ENCODE measurements around the gene UNC13C. TPM values are rescaled to one million over a fixed set of nuclear protein-coding genes. Genes with fewer than 3 reads are reported as not detected.

Gene UNC13C
- total RNA-seq, 1 donor from 2014 or later: 0.22 TPM

DNA sequence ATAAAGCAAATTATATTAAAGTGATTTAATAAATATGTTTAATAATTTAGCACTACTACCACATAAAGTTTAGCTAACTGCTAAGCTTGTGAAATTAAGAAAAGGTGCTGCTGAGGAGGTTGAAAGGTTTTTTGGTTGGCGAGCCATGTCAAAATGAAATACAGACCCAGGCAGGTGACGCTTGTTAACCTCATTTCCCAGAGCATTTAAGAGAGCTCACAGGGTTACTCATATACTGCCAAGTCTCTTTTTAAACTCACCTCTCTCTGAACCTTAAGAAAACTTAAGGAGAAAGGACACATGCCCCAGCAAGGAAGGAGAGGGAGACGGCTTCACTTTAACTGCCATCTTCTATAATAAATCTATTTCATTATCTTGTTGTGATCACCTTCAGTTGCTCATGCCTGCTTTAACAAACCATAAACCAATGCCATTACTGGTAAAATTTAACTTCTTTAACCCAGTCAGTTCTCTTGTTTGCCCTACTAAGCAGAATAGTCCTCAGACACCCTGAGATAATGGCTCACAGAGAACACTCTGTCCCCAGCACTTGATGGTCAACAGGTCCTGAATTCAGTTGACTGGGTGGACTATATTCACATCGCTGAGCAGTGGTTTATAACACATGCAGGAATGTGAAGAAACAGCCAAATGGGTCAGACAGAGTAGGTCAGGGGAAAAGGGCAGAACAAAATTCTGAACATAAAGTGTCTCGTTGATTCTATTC lies 540.1 kb downstream of the UNC13C start:
- H3K27ac ChIP-seq (replicated peaks): no peak overlapping the region

GRCh38 chr15:54519577-54519976 lies 541.3 kb downstream of the UNC13C start:
- intact Hi-C loops (cut with micrococcal nuclease): no loop called here
- Histone ChIP-seq H3K36me3 (no peaks in the 10 kb centered on the region), H3K4me3 (no peak overlapping the region), H3K27me3 (ENCODE audit: low read depth) (no peaks in the 10 kb centered on the region), H3K9me3 (replicated peaks) (peaks cover 4% of the 10 kb centered on the region), H3K27ac (replicated peaks) (no peak overlapping the region), H3K4me1 (no peaks in the 10 kb centered on the region)
- DNase-seq: no peak
- no peak for TF ChIP-seq CTCF (IDR thresholded peaks at IDR 0.05; ENCODE audit: borderline replicate concordance)

More for the DNA sequence above, 540.1 kb downstream of the UNC13C start:
- no peak for DNase-seq
- intact Hi-C loops (cut with micrococcal nuclease): no loop called here
- Histone ChIP-seq H3K9me3 (replicated peaks) (peaks cover 9% of the 10 kb centered on the region), H3K4me3 (no peak overlapping the region), H3K4me1 (no peaks in the 10 kb centered on the region), H3K27me3 (ENCODE audit: low read depth) (no peaks in the 10 kb centered on the region), H3K36me3 (no peaks in the 10 kb centered on the region)
- TF ChIP-seq CTCF (IDR thresholded peaks at IDR 0.05; ENCODE audit: borderline replicate concordance): no peak

- H3K27me3 ChIP-seq (ENCODE audit: low read depth): no peaks in the 10 kb centered on the region
- no peaks in the 10 kb centered on the region for H3K9me3 ChIP-seq (replicated peaks)
- intact Hi-C loops (cut with micrococcal nuclease): no loop called here
- H3K36me3 ChIP-seq: no peaks in the 10 kb centered on the region
- DNase-seq: no peak
- H3K4me1 ChIP-seq: no peaks in the 10 kb centered on the region
- H3K4me3 ChIP-seq: no peak overlapping the region
- no peak for TF ChIP-seq CTCF (IDR thresholded peaks at IDR 0.05; ENCODE audit: borderline replicate concordance)
- H3K27ac ChIP-seq (replicated peaks): no peak overlapping the region
Observed at GRCh38 chr15:54520616-54521015, 542.4 kb downstream of the UNC13C start.

DNA sequence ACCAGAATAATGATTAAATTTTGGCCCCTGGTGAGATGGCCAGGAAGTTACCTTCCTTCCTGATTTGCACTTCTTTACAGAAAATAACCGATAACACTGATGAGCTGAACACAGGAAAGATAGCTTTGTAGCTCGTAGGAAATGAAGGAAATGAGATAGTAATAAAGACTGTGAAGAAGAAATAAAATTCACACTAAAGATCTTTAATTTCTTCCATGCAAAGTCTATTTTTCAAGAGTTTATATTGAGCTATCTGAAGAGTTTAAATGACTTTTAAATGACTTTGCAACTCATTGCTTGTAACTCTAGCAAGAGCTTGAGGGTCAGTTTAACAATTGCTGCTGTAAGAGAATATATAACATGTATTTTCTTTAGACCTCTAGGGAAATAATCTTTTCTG lies 543.0 kb downstream of the UNC13C start:
- Histone ChIP-seq H3K9me3 (replicated peaks) (no peaks in the 10 kb centered on the region), H3K27ac (replicated peaks) (no peak overlapping the region), H3K36me3 (no peaks in the 10 kb centered on the region), H3K4me3 (no peak overlapping the region), H3K4me1 (no peaks in the 10 kb centered on the region), H3K27me3 (ENCODE audit: low read depth) (no peaks in the 10 kb centered on the region)
- intact Hi-C loops (cut with micrococcal nuclease): no loop called here
- no peak for DNase-seq
- no peak for TF ChIP-seq CTCF (IDR thresholded peaks at IDR 0.05; ENCODE audit: borderline replicate concordance)

- Histone ChIP-seq H3K36me3 (no peaks in the 10 kb centered on the region), H3K9me3 (replicated peaks) (no peaks in the 10 kb centered on the region), H3K27me3 (ENCODE audit: low read depth) (no peaks in the 10 kb centered on the region), H3K4me1 (no peaks in the 10 kb centered on the region), H3K27ac (replicated peaks) (no peak overlapping the region), H3K4me3 (no peak overlapping the region)
- DNase-seq: no peak
- no peak for TF ChIP-seq CTCF (IDR thresholded peaks at IDR 0.05; ENCODE audit: borderline replicate concordance)
- intact Hi-C loops (cut with micrococcal nuclease): no loop called here
Observed at GRCh38 chr15:54528021-54528420, 549.8 kb downstream of the UNC13C start.
